ENCODE measurements around the gene TMEM9.

DNA sequence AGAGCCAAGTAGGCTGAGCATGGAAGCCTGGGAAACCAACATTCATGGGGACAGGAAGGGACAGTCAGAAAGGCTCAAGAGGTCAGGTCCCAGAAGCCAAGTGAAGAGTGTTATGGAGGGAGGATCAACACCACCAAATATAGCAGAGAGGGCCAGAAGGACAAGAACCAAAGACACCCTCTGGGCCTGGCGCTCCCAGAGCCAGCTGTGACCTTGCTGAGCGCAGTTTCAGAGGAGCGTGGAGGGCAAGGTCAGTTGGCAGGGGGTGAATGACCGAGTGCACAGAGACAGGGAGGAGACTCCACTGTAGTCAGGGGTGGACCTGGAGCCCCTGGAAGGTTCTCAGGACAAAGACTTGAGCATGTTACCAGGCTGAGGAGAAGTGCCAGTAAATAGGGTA, 22.9 kb downstream of the TMEM9 start:
- TF ChIP-seq, protein P1, sequence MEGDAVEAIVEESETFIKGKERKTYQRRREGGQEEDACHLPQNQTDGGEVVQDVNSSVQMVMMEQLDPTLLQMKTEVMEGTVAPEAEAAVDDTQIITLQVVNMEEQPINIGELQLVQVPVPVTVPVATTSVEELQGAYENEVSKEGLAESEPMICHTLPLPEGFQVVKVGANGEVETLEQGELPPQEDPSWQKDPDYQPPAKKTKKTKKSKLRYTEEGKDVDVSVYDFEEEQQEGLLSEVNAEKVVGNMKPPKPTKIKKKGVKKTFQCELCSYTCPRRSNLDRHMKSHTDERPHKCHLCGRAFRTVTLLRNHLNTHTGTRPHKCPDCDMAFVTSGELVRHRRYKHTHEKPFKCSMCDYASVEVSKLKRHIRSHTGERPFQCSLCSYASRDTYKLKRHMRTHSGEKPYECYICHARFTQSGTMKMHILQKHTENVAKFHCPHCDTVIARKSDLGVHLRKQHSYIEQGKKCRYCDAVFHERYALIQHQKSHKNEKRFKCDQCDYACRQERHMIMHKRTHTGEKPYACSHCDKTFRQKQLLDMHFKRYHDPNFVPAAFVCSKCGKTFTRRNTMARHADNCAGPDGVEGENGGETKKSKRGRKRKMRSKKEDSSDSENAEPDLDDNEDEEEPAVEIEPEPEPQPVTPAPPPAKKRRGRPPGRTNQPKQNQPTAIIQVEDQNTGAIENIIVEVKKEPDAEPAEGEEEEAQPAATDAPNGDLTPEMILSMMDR (IDR thresholded peaks at IDR 0.05): no peak
- TF ChIP-seq POLR2AphosphoS5 (IDR thresholded peaks at IDR 0.05; ENCODE audit: low read depth, low read length): no peak
- TF ChIP-seq, protein P2, sequence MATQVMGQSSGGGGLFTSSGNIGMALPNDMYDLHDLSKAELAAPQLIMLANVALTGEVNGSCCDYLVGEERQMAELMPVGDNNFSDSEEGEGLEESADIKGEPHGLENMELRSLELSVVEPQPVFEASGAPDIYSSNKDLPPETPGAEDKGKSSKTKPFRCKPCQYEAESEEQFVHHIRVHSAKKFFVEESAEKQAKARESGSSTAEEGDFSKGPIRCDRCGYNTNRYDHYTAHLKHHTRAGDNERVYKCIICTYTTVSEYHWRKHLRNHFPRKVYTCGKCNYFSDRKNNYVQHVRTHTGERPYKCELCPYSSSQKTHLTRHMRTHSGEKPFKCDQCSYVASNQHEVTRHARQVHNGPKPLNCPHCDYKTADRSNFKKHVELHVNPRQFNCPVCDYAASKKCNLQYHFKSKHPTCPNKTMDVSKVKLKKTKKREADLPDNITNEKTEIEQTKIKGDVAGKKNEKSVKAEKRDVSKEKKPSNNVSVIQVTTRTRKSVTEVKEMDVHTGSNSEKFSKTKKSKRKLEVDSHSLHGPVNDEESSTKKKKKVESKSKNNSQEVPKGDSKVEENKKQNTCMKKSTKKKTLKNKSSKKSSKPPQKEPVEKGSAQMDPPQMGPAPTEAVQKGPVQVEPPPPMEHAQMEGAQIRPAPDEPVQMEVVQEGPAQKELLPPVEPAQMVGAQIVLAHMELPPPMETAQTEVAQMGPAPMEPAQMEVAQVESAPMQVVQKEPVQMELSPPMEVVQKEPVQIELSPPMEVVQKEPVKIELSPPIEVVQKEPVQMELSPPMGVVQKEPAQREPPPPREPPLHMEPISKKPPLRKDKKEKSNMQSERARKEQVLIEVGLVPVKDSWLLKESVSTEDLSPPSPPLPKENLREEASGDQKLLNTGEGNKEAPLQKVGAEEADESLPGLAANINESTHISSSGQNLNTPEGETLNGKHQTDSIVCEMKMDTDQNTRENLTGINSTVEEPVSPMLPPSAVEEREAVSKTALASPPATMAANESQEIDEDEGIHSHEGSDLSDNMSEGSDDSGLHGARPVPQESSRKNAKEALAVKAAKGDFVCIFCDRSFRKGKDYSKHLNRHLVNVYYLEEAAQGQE (IDR thresholded peaks at IDR 0.05; ENCODE audit: insufficient read depth in 1 of 2, low read depth in 2 of 2, low read length in 1 of 2): no peak
- TF ChIP-seq TCF7L2 (IDR thresholded peaks at IDR 0.05; ENCODE audit: low read depth, low read length): no peak
